H1 (cell line): ENCODE results near the gene TLNRD1. TPM values are rescaled to one million over a fixed set of nuclear protein-coding genes. Genes with fewer than 3 reads are reported as not detected.

Experiments used
- SIN3A ChIP-seq, 2 experiments: IDR thresholded peaks in 1 of 2; conservative IDR thresholded peaks in 1 of 2; 2 replicates each; pipeline ENCODE4 v1.6.1; 2011 to 2012; ENCODE audit warnings: low read length in 2 of 2, improper control_type of control experiment in 1 of 2, low read depth in 1 of 2, mild to moderate bottlenecking in 1 of 2
- ZNF274 ChIP-seq: IDR thresholded peaks from 2 replicates; pipeline ENCODE4 v1.7.0; 2012; ENCODE audit warnings: low read length, borderline replicate concordance; ENCODE audit errors: extremely low read depth
- polyA plus RNA-seq, 7 experiments: library from polyadenylated mRNA; depleted of rRNA in 3 of 7; stranded (reverse) in 5 of 7; unstranded in 2 of 7; fragments of >200 nt in 5 of 7; fragments of 200-250 nt in 2 of 7; gene quantifications; 1 replicate in 5 of 7; 2 replicates in 1 of 7; 4 replicates in 1 of 7; pipeline versions ENCODE4 v1.2.1 to v1.2.3, GENCODE V29; 2011 to 2013; ENCODE audit warnings: missing spikeins in 2 of 7, mixed read lengths in 2 of 7
- total RNA-seq: library from RNA; stranded (reverse); fragmentation: NEBNext Ultra II Directional; extraction: Animal tissue kit (Norgen Biotek cat#: 25700); gene quantifications from 2 replicates; pipeline ENCODE4 v1.2.1, GENCODE V29; 2021

Gene TLNRD1
- total and polyA plus RNA-seq, 2 of the 8 experiments (the other 6 are each of a cell fraction or from before 2014, with no cell fraction given) = 12.2 to 20.5 TPM

DNA sequence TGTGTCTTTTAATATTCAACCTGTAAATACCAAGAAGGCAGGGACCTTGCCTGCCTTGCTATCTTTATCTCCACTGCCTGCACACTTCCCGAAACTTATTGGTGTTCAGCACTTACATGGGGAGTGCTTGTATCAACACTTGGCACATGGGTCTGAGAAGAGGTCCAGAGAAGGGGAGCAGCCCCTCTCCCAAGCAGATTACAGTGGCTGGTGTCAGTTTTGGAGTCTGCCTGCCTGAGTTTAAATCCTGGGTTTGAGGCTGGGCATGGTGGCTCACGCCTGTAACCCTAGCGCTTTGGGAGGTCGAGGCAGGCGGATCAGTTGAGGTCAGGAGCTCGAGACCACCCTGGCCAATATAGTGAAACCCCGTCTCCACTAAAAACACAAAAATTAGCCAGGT lies 31.4 kb upstream of the TLNRD1 start (continued):
- TF ChIP-seq SIN3A (conservative IDR thresholded peaks at IDR 0.05 in 1 of 2, IDR thresholded peaks at IDR 0.05 in 1 of 2; ENCODE audit: low read depth in 1 of 2, low read length in 2 of 2) = no peak
- no peak for TF ChIP-seq ZNF274
- TF ChIP-seq, all 59 proteins: peak for 0
